Measurements from ENCODE around the gene TLCD1.

TLCD1 gene

DNA sequence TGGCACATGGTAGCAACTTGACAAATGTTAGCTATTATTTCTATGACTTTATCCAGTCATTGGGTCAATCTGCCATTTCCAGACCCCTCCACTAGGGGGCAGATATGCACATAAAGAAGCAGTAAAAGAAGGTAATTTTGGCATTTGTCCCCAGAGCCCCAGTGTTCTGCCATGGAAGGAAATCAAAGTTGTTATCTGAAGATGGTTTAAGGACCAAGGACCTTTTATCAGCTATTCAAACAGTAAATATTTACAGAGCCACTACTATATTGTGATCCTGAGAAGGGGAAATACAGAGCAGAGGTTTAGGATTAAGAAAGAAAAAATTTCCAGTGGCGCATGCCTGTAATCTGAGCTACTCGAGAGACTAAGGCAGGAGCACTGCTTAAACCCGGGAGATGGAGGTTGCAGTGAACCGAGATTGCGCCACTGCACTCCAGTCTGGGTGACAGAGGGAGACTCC lies 37.8 kb upstream of the TLCD1 start (continued):
- TF ChIP-seq, protein P1, sequence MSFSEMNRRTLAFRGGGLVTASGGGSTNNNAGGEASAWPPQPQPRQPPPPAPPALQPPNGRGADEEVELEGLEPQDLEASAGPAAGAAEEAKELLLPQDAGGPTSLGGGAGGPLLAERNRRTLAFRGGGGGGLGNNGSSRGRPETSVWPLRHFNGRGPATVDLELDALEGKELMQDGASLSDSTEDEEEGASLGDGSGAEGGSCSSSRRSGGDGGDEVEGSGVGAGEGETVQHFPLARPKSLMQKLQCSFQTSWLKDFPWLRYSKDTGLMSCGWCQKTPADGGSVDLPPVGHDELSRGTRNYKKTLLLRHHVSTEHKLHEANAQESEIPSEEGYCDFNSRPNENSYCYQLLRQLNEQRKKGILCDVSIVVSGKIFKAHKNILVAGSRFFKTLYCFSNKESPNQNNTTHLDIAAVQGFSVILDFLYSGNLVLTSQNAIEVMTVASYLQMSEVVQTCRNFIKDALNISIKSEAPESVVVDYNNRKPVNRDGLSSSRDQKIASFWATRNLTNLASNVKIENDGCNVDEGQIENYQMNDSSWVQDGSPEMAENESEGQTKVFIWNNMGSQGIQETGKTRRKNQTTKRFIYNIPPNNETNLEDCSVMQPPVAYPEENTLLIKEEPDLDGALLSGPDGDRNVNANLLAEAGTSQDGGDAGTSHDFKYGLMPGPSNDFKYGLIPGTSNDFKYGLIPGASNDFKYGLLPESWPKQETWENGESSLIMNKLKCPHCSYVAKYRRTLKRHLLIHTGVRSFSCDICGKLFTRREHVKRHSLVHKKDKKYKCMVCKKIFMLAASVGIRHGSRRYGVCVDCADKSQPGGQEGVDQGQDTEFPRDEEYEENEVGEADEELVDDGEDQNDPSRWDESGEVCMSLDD (tag by site-specific recombination; IDR thresholded peaks at IDR 0.05) = no peak
- TF ChIP-seq KLF8 (tag by site-specific recombination; IDR thresholded peaks at IDR 0.05) (no peak), ZNF350 (tag by site-specific recombination; IDR thresholded peaks at IDR 0.05) (no peak), ZNF514 (tag by site-specific recombination; IDR thresholded peaks at IDR 0.05) (no peak), ZNF571 (tag by site-specific recombination; IDR thresholded peaks at IDR 0.05) (no peak), GLIS2 (tag by site-specific recombination; IDR thresholded peaks at IDR 0.05) (no peak), ZNF2 (tag by site-specific recombination; IDR thresholded peaks at IDR 0.05) (0 out of 2 replicates have a peak, but pooled peaks have one; percentile 41), FEZF1 (tag by site-specific recombination; IDR thresholded peaks at IDR 0.05) (no peak), ZNF391 (tag by site-specific recombination; IDR thresholded peaks at IDR 0.05; ENCODE audit: borderline replicate concordance, low read depth) (peak; percentile 21; the same call in 1 of the 2 replicates), REPIN1 (tag by site-specific recombination; IDR thresholded peaks at IDR 0.05; ENCODE audit: low read depth) (no peak), ZIC2 (tag by site-specific recombination; IDR thresholded peaks at IDR 0.05) (no peak), ZNF549 (tag by site-specific recombination; IDR thresholded peaks at IDR 0.05) (no peak), ZNF837 (tag by site-specific recombination; IDR thresholded peaks at IDR 0.05) (no peak), ZNF660 (tag by site-specific recombination; IDR thresholded peaks at IDR 0.05) (peak; percentile 92), ZBTB48 (tag by site-specific recombination; IDR thresholded peaks at IDR 0.05) (no peak), ZNF221 (tag by site-specific recombination; IDR thresholded peaks at IDR 0.05; ENCODE audit: borderline replicate concordance) (no peak), ZNF121 (tag by site-specific recombination; IDR thresholded peaks at IDR 0.05) (no peak), KLF10 (tag by site-specific recombination; IDR thresholded peaks at IDR 0.05) (peak; percentile 56), ZNF624 (tag by site-specific recombination; IDR thresholded peaks at IDR 0.05) (no peak), ZNF654 (tag by site-specific recombination; IDR thresholded peaks at IDR 0.05; ENCODE audit: low read depth) (peak; percentile 65)
- TF ChIP-seq, protein P2, sequence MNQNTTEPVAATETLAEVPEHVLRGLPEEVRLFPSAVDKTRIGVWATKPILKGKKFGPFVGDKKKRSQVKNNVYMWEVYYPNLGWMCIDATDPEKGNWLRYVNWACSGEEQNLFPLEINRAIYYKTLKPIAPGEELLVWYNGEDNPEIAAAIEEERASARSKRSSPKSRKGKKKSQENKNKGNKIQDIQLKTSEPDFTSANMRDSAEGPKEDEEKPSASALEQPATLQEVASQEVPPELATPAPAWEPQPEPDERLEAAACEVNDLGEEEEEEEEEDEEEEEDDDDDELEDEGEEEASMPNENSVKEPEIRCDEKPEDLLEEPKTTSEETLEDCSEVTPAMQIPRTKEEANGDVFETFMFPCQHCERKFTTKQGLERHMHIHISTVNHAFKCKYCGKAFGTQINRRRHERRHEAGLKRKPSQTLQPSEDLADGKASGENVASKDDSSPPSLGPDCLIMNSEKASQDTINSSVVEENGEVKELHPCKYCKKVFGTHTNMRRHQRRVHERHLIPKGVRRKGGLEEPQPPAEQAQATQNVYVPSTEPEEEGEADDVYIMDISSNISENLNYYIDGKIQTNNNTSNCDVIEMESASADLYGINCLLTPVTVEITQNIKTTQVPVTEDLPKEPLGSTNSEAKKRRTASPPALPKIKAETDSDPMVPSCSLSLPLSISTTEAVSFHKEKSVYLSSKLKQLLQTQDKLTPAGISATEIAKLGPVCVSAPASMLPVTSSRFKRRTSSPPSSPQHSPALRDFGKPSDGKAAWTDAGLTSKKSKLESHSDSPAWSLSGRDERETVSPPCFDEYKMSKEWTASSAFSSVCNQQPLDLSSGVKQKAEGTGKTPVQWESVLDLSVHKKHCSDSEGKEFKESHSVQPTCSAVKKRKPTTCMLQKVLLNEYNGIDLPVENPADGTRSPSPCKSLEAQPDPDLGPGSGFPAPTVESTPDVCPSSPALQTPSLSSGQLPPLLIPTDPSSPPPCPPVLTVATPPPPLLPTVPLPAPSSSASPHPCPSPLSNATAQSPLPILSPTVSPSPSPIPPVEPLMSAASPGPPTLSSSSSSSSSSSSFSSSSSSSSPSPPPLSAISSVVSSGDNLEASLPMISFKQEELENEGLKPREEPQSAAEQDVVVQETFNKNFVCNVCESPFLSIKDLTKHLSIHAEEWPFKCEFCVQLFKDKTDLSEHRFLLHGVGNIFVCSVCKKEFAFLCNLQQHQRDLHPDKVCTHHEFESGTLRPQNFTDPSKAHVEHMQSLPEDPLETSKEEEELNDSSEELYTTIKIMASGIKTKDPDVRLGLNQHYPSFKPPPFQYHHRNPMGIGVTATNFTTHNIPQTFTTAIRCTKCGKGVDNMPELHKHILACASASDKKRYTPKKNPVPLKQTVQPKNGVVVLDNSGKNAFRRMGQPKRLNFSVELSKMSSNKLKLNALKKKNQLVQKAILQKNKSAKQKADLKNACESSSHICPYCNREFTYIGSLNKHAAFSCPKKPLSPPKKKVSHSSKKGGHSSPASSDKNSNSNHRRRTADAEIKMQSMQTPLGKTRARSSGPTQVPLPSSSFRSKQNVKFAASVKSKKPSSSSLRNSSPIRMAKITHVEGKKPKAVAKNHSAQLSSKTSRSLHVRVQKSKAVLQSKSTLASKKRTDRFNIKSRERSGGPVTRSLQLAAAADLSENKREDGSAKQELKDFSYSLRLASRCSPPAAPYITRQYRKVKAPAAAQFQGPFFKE (tag by site-specific recombination; IDR thresholded peaks at IDR 0.05; ENCODE audit: borderline replicate concordance) = no peak
- TF ChIP-seq, protein P3, sequence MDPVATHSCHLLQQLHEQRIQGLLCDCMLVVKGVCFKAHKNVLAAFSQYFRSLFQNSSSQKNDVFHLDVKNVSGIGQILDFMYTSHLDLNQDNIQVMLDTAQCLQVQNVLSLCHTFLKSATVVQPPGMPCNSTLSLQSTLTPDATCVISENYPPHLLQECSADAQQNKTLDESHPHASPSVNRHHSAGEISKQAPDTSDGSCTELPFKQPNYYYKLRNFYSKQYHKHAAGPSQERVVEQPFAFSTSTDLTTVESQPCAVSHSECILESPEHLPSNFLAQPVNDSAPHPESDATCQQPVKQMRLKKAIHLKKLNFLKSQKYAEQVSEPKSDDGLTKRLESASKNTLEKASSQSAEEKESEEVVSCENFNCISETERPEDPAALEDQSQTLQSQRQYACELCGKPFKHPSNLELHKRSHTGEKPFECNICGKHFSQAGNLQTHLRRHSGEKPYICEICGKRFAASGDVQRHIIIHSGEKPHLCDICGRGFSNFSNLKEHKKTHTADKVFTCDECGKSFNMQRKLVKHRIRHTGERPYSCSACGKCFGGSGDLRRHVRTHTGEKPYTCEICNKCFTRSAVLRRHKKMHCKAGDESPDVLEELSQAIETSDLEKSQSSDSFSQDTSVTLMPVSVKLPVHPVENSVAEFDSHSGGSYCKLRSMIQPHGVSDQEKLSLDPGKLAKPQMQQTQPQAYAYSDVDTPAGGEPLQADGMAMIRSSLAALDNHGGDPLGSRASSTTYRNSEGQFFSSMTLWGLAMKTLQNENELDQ (tag by site-specific recombination; IDR thresholded peaks at IDR 0.05; ENCODE audit: low read depth) = no peak
- TF ChIP-seq, protein P4, sequence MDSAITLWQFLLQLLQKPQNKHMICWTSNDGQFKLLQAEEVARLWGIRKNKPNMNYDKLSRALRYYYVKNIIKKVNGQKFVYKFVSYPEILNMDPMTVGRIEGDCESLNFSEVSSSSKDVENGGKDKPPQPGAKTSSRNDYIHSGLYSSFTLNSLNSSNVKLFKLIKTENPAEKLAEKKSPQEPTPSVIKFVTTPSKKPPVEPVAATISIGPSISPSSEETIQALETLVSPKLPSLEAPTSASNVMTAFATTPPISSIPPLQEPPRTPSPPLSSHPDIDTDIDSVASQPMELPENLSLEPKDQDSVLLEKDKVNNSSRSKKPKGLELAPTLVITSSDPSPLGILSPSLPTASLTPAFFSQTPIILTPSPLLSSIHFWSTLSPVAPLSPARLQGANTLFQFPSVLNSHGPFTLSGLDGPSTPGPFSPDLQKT (IDR thresholded peaks at IDR 0.05; ENCODE audit: borderline replicate concordance, low read depth, low read length) = no peak
- TF ChIP-seq, protein P5, sequence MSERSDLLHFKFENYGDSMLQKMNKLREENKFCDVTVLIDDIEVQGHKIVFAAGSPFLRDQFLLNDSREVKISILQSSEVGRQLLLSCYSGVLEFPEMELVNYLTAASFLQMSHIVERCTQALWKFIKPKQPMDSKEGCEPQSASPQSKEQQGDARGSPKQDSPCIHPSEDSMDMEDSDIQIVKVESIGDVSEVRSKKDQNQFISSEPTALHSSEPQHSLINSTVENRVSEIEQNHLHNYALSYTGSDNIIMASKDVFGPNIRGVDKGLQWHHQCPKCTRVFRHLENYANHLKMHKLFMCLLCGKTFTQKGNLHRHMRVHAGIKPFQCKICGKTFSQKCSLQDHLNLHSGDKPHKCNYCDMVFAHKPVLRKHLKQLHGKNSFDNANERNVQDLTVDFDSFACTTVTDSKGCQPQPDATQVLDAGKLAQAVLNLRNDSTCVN (tag by site-specific recombination; optimal IDR thresholded peaks at IDR 0.05) = no peak
- TF ChIP-seq, protein P6, sequence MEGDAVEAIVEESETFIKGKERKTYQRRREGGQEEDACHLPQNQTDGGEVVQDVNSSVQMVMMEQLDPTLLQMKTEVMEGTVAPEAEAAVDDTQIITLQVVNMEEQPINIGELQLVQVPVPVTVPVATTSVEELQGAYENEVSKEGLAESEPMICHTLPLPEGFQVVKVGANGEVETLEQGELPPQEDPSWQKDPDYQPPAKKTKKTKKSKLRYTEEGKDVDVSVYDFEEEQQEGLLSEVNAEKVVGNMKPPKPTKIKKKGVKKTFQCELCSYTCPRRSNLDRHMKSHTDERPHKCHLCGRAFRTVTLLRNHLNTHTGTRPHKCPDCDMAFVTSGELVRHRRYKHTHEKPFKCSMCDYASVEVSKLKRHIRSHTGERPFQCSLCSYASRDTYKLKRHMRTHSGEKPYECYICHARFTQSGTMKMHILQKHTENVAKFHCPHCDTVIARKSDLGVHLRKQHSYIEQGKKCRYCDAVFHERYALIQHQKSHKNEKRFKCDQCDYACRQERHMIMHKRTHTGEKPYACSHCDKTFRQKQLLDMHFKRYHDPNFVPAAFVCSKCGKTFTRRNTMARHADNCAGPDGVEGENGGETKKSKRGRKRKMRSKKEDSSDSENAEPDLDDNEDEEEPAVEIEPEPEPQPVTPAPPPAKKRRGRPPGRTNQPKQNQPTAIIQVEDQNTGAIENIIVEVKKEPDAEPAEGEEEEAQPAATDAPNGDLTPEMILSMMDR (tag by site-specific recombination; IDR thresholded peaks at IDR 0.05) = peak; percentile 51; the same call in 1 of the 2 replicates
